ENCODE measurements around the gene AKAP9.

- TF ChIP-seq POLR2AphosphoS5 (IDR thresholded peaks at IDR 0.05; ENCODE audit: insufficient read depth in 1 of 2, low read depth in 1 of 2), result no peak
- no peak for TF ChIP-seq CTCF (IDR thresholded peaks at IDR 0.05)
- no peak for TF ChIP-seq POLR2A (IDR thresholded peaks at IDR 0.05)
These were observed 151.5 kb downstream of the AKAP9 start for GRCh38 chr7:92092210-92092609.
